BE2C (cell line): ENCODE data around the gene BLTP3B.
"Not testable (repeated sequence)": the region's sequence is repeated elsewhere in the genome, so short reads cannot be mapped to it uniquely, and the experiment has no call there.

Experiments
- DNase-seq: peaks from one replicate; pipeline ENCODE4 v3.0.0-alpha.2; 2020
- H3K27me3 ChIP-seq: fragments of 250-450 bp; sonication (Bioruptor Pico); 2 replicates; pipeline ENCODE4 v1.5.1; 2020; ENCODE audit warnings: mild to moderate bottlenecking
- H3K36me3 ChIP-seq: fragments of 250-450 bp; sonication (Bioruptor Pico); 2 replicates; pipeline ENCODE4 v1.5.1; 2020; ENCODE audit warnings: mild to moderate bottlenecking
- H3K4me1 ChIP-seq: fragments of 250-450 bp; sonication (Bioruptor Pico); 2 replicates; pipeline ENCODE4 v1.5.1; 2020
- H3K4me3 ChIP-seq: 2 replicates; pipeline ENCODE4 v1.5.1; 2011; ENCODE audit warnings: low read depth, low read length
- H3K9me3 ChIP-seq: fragments of 250-450 bp; sonication (Bioruptor Pico); 2 replicates; pipeline ENCODE4 v1.5.1; 2020
- CTCF ChIP-seq: IDR thresholded peaks from 2 replicates; pipeline ENCODE4 v1.5.1; 2012; ENCODE audit warnings: mild to moderate bottlenecking, low read depth, low read length

Gene BLTP3B

GRCh38 chr12:100186071-100186470, 43.4 kb upstream of the BLTP3B start:
- H3K9me3 ChIP-seq, result no peaks in the 10 kb centered on the region
- H3K4me3 ChIP-seq, result no peak overlapping the region
- no peak for TF ChIP-seq CTCF
- H3K27me3 ChIP-seq, result no peaks in the 10 kb centered on the region
- H3K36me3 ChIP-seq, result no peaks in the 10 kb centered on the region
- no peak for DNase-seq
- H3K4me1 ChIP-seq, result no peaks in the 10 kb centered on the region; the same call in 1 of the 2 replicates

GRCh38 chr12:100185361-100185894, 42.8 kb upstream of the BLTP3B start:
- Histone ChIP-seq H3K4me1 (no peaks in the 10 kb centered on the region; the same call in 1 of the 2 replicates), H3K4me3 (no peak overlapping the region), H3K36me3 (no peaks in the 10 kb centered on the region), H3K9me3 (no peaks in the 10 kb centered on the region), H3K27me3 (no peaks in the 10 kb centered on the region)
- no peak for DNase-seq
- no peak for TF ChIP-seq CTCF

- Histone ChIP-seq H3K4me3 (no peak overlapping the region), H3K27me3 (no peaks in the 10 kb centered on the region), H3K4me1 (no peaks in the 10 kb centered on the region; the same call in 1 of the 2 replicates), H3K36me3 (no peaks in the 10 kb centered on the region), H3K9me3 (no peaks in the 10 kb centered on the region)
- TF ChIP-seq CTCF, result no peak
- no peak for DNase-seq
These were observed 42.0 kb upstream of the BLTP3B start for GRCh38 chr12:100184549-100185145.

- Histone ChIP-seq H3K4me1 (no peaks in the 10 kb centered on the region), H3K36me3 (no peaks in the 10 kb centered on the region), H3K9me3 (no peaks in the 10 kb centered on the region), H3K27me3 (no peaks in the 10 kb centered on the region), H3K4me3 (no peak overlapping the region)
- DNase-seq, result no peak
- TF ChIP-seq CTCF, result no peak
These were observed 36.6 kb upstream of the BLTP3B start for GRCh38 chr12:100179252-100179651.

GRCh38 chr12:100176493-100176892, 33.8 kb upstream of the BLTP3B start:
- not testable (repeated sequence) for H3K36me3 ChIP-seq, H3K27me3 ChIP-seq, H3K4me1 ChIP-seq, H3K9me3 ChIP-seq, H3K4me3 ChIP-seq, DNase-seq

- no peaks in the 10 kb centered on the region for H3K36me3 ChIP-seq
- no peak for DNase-seq
- H3K4me3 ChIP-seq, result no peak overlapping the region
- TF ChIP-seq CTCF, result no peak
- H3K9me3 ChIP-seq, result no peaks in the 10 kb centered on the region
- no peaks in the 10 kb centered on the region; the same call in 1 of the 2 replicates for H3K4me1 ChIP-seq
- no peaks in the 10 kb centered on the region for H3K27me3 ChIP-seq
These were observed 31.8 kb upstream of the BLTP3B start for GRCh38 chr12:100174495-100174894.
